Muscle of arm (tissue), 14 donors: Measurements from ENCODE around the gene ZDHHC6. TPM values are rescaled to one million over a fixed set of nuclear protein-coding genes. Genes with fewer than 3 reads are reported as not detected.
A peak's percentile ranks its signal among the peaks of the same experiment; 100 is the strongest.
"Not testable (repeated sequence)": the region's sequence is repeated elsewhere in the genome, so short reads cannot be mapped to it uniquely, and the experiment has no call there.

ENCODE experiments used
- DNase-seq: peaks from one replicate; pipeline ENCODE4 v3.0.0-alpha.2; 2013
- long read RNA-seq, 11 donors: transcript quantifications; one replicate each; lab custom pipeline, GENCODE V29; 2026
- polyA plus RNA-seq, 12 donors: library from polyadenylated mRNA; unstranded; fragments of 120-200 nt; gene quantifications; one replicate each; pipeline ENCODE4 v1.2.1, GENCODE V29; 2013; ENCODE audit not compliant: insufficient read length in 12 of 12

ZDHHC6 gene
- polyA plus RNA-seq, result 10 to 100 TPM in 11 of 12 donors, not detected in 1; 24.1 to 51.7 (median 34.6) TPM
- long read RNA-seq, donor 1, transcript ZDHHC6-202 (11 exons, 2,170 nt), result major isoform, 7 of 11 reads
- long read RNA-seq, donor 1, partial matches to known transcripts, result 0 of 11 reads
- long read RNA-seq, donor 1, other reads (novel, unspliced or antisense), result 0 of 11 reads
- long read RNA-seq, donor 2, transcript ZDHHC6-202 (11 exons, 2,170 nt), result major isoform, 5 of 12 reads
- long read RNA-seq, donor 2, partial matches to known transcripts, result 7 of 12 reads
- long read RNA-seq, donor 2, other reads (novel, unspliced or antisense), result 0 of 12 reads
- long read RNA-seq, donor 3, partial matches to known transcripts, result 0 of 1 reads
- long read RNA-seq, donor 3, other reads (novel, unspliced or antisense), result 0 of 1 reads
- long read RNA-seq, donor 4, partial matches to known transcripts, result 0 of 3 reads
- long read RNA-seq, donor 4, other reads (novel, unspliced or antisense), result 0 of 3 reads
- long read RNA-seq, donor 5, result 0 reads
- long read RNA-seq, donor 6, partial matches to known transcripts, result 0 of 6 reads
- long read RNA-seq, donor 6, other reads (novel, unspliced or antisense), result 0 of 6 reads
- long read RNA-seq, donor 7, partial matches to known transcripts, result 0 of 3 reads
- long read RNA-seq, donor 7, other reads (novel, unspliced or antisense), result 0 of 3 reads
- long read RNA-seq, donor 8, partial matches to known transcripts, result 0 of 5 reads
- long read RNA-seq, donor 8, other reads (novel, unspliced or antisense), result 0 of 5 reads
- long read RNA-seq, donor 9, partial matches to known transcripts, result 0 of 3 reads
- long read RNA-seq, donor 9, other reads (novel, unspliced or antisense), result 0 of 3 reads
- long read RNA-seq, donor 10, partial matches to known transcripts, result 0 of 4 reads
- long read RNA-seq, donor 10, other reads (novel, unspliced or antisense), result 0 of 4 reads
- long read RNA-seq, donor 11, transcript ZDHHC6-202 (11 exons, 2,170 nt), result major isoform, 5 of 5 reads
- long read RNA-seq, donor 11, partial matches to known transcripts, result 0 of 5 reads
- long read RNA-seq, donor 11, other reads (novel, unspliced or antisense), result 0 of 5 reads

GRCh38 chr10:112446855-112447619 is at the start of gene ZDHHC6, which contains the start of gene VTI1A:
Gene ZDHHC6, minus strand, starts transcription at chr10:112446914. Its CDS starts 1,478 bp downstream, at chr10:112445436.
Gene VTI1A, plus strand, starts transcription at chr10:112447215. Its CDS starts 159 bp downstream, at chr10:112447374.
- peak; percentile 90 for DNase-seq

GRCh38 chr10:112492736-112493135 is 46.0 kb upstream of the ZDHHC6 start:
- DNase-seq, result no peak

GRCh38 chr10:112491144-112491543 is 44.4 kb upstream of the ZDHHC6 start:
- DNase-seq, result no peak

GRCh38 chr10:112490545-112490944 is 43.8 kb upstream of the ZDHHC6 start:
- DNase-seq, result no peak

- DNase-seq, result no peak
These were observed 41.2 kb upstream of the ZDHHC6 start for GRCh38 chr10:112487964-112488363.

GRCh38 chr10:112484399-112484798 is 37.7 kb upstream of the ZDHHC6 start:
- no peak for DNase-seq

- no peak for DNase-seq
These were observed 34.9 kb upstream of the ZDHHC6 start for GRCh38 chr10:112481602-112482001.

- DNase-seq, result no peak
These were observed 29.0 kb upstream of the ZDHHC6 start for GRCh38 chr10:112475575-112476218.

- DNase-seq, result peak; percentile 28
These were observed 25.3 kb upstream of the ZDHHC6 start for GRCh38 chr10:112471878-112472487.

GRCh38 chr10:112467541-112468075 is 20.9 kb upstream of the ZDHHC6 start:
- DNase-seq, result no peak

GRCh38 chr10:112466802-112467201 is 20.1 kb upstream of the ZDHHC6 start:
- no peak for DNase-seq

- DNase-seq, result no peak
These were observed 18.7 kb upstream of the ZDHHC6 start for GRCh38 chr10:112465299-112465883.

GRCh38 chr10:112464074-112464473 is 17.4 kb upstream of the ZDHHC6 start:
- not testable (repeated sequence) for DNase-seq

GRCh38 chr10:112461029-112461887 is 14.5 kb upstream of the ZDHHC6 start:
- DNase-seq, result no peak

- DNase-seq, result no peak
These were observed 13.7 kb upstream of the ZDHHC6 start for GRCh38 chr10:112460366-112460765.

GRCh38 chr10:112456533-112456932 is 9.8 kb upstream of the ZDHHC6 start:
- no peak for DNase-seq

- DNase-seq, result no peak
These were observed 8.4 kb upstream of the ZDHHC6 start for GRCh38 chr10:112454910-112455779.

GRCh38 chr10:112448888-112449287 is 2.2 kb upstream of the ZDHHC6 start:
- no peak for DNase-seq
